Hepatocyte (in vitro differentiated cells): ENCODE measurements around the gene CHID1. TPM values are rescaled to one million over a fixed set of nuclear protein-coding genes. Genes with fewer than 3 reads are reported as not detected.

Experiments
- DNase-seq: peaks from one replicate; pipeline ENCODE4 v3.0.0-alpha.2; 2016; ENCODE audit warnings: low spot score
- H2AFZ ChIP-seq: fragments of 200-600 bp; sonication (generic); 2 replicates; pipeline ENCODE4 v1.6.0; 2016; ENCODE audit warnings: antibody characterized with exemption, mild to moderate bottlenecking
- H3K27ac ChIP-seq: fragments of 200-600 bp; sonication (generic); 2 replicates; pipeline ENCODE4 v1.5.1; 2016; ENCODE audit warnings: mild to moderate bottlenecking
- H3K27me3 ChIP-seq: fragments of 200-600 bp; sonication (generic); 2 replicates; pipeline ENCODE4 v1.6.1; 2016
- H3K36me3 ChIP-seq: fragments of 200-600 bp; sonication (generic); replicated peaks from 2 replicates; pipeline ENCODE4 v1.5.1; 2016; ENCODE audit warnings: low read depth; ENCODE audit not compliant: insufficient read depth
- H3K4me1 ChIP-seq: fragments of 200-600 bp; sonication (generic); 2 replicates; pipeline ENCODE4 v1.5.1; 2016; ENCODE audit warnings: mild to moderate bottlenecking, moderate library complexity; ENCODE audit not compliant: insufficient read depth
- H3K4me2 ChIP-seq: fragments of 200-600 bp; sonication (generic); 2 replicates; pipeline ENCODE4 v1.6.0; 2016
- H3K4me3 ChIP-seq: fragments of 200-600 bp; sonication (generic); 2 replicates; pipeline ENCODE4 v1.5.1; 2016; ENCODE audit warnings: mild to moderate bottlenecking
- H3K79me2 ChIP-seq: fragments of 200-600 bp; sonication (generic); 2 replicates; pipeline ENCODE4 v1.6.0; 2017; ENCODE audit warnings: mild to moderate bottlenecking
- H3K9me2 ChIP-seq: fragments of 200-600 bp; sonication (generic); replicated peaks from 2 replicates; pipeline ENCODE4 v1.6.0; 2017; ENCODE audit warnings: mild to moderate bottlenecking; ENCODE audit not compliant: insufficient read depth
- H3K9me3 ChIP-seq: fragments of 200-600 bp; sonication (generic); 2 replicates; pipeline ENCODE4 v1.5.1; 2016; ENCODE audit warnings: low read depth, mild to moderate bottlenecking
- H4K20me1 ChIP-seq: fragments of 200-600 bp; sonication (generic); 2 replicates; pipeline ENCODE4 v1.6.0; 2016; ENCODE audit warnings: mild to moderate bottlenecking; ENCODE audit not compliant: insufficient read depth, poor library complexity, severe bottlenecking
- EZH2 ChIP-seq: fragments of 200-600 bp; sonication (generic); IDR thresholded peaks from 2 replicates; pipeline ENCODE4 v1.6.1; 2016; ENCODE audit warnings: antibody characterized with exemption, mild to moderate bottlenecking, borderline replicate concordance
- EZH2phosphoT487 ChIP-seq: fragments of 200-600 bp; sonication (generic); IDR thresholded peaks from one replicate; pipeline ENCODE4 v1.6.1; 2018; ENCODE audit warnings: antibody characterized with exemption, mild to moderate bottlenecking, low read depth, moderate library complexity; ENCODE audit not compliant: unreplicated experiment, severe bottlenecking
- WGBS: methylation state at CpG from one replicate; pipeline ENCODE4 v1.1.6; 2016; ENCODE audit warnings: low lambda C conversion rate; ENCODE audit errors: missing lambda C conversion rate; 5-methylcytosine and 5-hydroxymethylcytosine counted together
- polyA plus RNA-seq: library from polyadenylated mRNA; unstranded; fragments of >200 nt; fragmentation: Nextera tagmentation; extraction: Ambion mirVana; gene quantifications from 2 replicates; pipeline ENCODE4 v1.2.1, GENCODE V29; 2016
- total RNA-seq: library from RNA; depleted of rRNA; stranded (reverse); fragments of >200 nt; gene quantifications from 2 replicates; pipeline ENCODE4 v1.2.3, GENCODE V29; 2014
- TF ChIP-seq, protein P1 (sequence below): fragments of 200-600 bp; sonication (generic); IDR thresholded peaks from 2 replicates; pipeline ENCODE4 v1.5.1; 2016; ENCODE audit warnings: antibody characterized with exemption, mild to moderate bottlenecking; ENCODE audit not compliant: poor library complexity

Gene CHID1
- total and polyA plus RNA-seq, 2 experiments from 2014 or later = 92.4 to 155 TPM

DNA sequence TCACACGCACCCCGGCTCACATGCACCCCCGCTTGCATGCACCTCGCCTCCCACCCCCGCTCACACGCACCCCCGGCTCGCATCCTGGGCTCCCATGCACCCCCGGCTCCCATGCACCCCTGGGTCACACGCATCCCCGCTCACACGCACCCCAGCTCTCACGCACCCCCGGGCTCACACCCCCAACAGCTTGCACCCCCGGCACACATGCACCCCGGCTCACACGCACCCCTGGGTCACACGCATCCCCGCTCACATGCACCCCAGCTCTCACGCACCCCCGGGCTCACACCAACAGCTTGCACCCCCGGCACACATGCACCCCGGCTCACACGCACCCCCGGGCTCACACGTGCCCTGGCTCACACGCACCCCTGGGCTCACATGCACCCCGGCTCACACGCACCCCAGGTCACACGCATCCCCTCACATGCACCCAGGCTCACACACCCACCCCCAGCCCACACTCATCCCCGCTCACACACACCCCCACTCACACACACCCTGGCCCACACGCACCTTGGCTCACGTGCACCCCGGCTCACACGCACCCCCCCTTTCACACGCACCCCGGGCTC, 51.8 kb downstream of the CHID1 start:
- H3K9me2 ChIP-seq = no peaks in the 10 kb centered on the region
- no peaks in the 10 kb centered on the region for H3K9me3 ChIP-seq
- no peaks in the 10 kb centered on the region for H3K36me3 ChIP-seq
- no peaks in the 10 kb centered on the region for H3K79me2 ChIP-seq
- no peaks in the 10 kb centered on the region for H3K27me3 ChIP-seq
- no peak overlapping the region for H3K4me2 ChIP-seq
- no peak overlapping the region for H2AFZ ChIP-seq
- H4K20me1 ChIP-seq = no peaks in the 10 kb centered on the region
- TF ChIP-seq EZH2phosphoT487 = no peak
- TF ChIP-seq, protein P1, sequence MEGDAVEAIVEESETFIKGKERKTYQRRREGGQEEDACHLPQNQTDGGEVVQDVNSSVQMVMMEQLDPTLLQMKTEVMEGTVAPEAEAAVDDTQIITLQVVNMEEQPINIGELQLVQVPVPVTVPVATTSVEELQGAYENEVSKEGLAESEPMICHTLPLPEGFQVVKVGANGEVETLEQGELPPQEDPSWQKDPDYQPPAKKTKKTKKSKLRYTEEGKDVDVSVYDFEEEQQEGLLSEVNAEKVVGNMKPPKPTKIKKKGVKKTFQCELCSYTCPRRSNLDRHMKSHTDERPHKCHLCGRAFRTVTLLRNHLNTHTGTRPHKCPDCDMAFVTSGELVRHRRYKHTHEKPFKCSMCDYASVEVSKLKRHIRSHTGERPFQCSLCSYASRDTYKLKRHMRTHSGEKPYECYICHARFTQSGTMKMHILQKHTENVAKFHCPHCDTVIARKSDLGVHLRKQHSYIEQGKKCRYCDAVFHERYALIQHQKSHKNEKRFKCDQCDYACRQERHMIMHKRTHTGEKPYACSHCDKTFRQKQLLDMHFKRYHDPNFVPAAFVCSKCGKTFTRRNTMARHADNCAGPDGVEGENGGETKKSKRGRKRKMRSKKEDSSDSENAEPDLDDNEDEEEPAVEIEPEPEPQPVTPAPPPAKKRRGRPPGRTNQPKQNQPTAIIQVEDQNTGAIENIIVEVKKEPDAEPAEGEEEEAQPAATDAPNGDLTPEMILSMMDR = no peak
- DNase-seq = no peak
- H3K4me3 ChIP-seq = no peak overlapping the region
- 100% methylated on average over 2 of the region's 37 CpGs for WGBS
- H3K27ac ChIP-seq = no peak overlapping the region
- peaks cover 31% of the 10 kb centered on the region for H3K4me1 ChIP-seq

DNA sequence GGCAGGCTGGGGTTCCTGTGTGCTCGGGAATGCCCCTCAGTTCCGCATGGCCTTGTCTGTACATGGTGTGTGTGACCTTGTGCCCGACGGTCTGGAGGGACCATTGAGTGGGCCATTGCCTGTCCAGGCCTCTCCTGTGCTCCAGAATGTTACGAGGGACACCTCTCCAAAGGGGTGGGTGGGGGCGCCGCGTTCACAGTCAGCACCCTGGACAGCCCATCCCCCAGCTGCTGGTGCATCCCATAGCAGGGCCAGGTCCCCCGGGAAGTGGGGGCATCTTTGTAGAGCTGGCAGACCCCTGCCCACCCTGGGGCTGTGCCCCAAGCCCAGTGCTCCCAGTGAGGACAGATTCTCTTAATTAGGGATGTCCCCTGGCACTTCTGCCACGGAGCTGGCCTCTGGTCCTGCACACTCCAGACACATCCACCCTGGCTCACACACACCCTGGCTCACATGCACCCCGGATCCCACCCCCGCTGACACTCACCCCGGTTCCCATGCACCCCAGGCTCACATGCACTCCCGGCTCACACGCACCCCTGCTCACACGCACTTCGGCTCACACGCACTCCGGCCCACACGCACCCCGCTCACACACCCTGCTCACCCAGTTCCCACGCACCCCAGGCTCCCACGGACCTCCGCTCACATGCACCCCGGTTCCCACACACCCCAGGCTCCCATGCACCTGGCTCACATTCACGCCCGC, 52.4 kb downstream of the CHID1 start:
- H3K27ac ChIP-seq = no peak overlapping the region
- no peak overlapping the region for H3K4me3 ChIP-seq
- no peaks in the 10 kb centered on the region for H4K20me1 ChIP-seq
- no peak overlapping the region for H3K4me2 ChIP-seq
- H3K79me2 ChIP-seq = no peaks in the 10 kb centered on the region
- no peaks in the 10 kb centered on the region for H3K9me2 ChIP-seq
- no peak for TF ChIP-seq EZH2
- no peak for TF ChIP-seq EZH2phosphoT487
- TF ChIP-seq, protein P1 = no peak
- H3K9me3 ChIP-seq = no peaks in the 10 kb centered on the region
- H3K4me1 ChIP-seq = peaks cover 25% of the 10 kb centered on the region
- H3K36me3 ChIP-seq = no peaks in the 10 kb centered on the region
- no peaks in the 10 kb centered on the region for H3K27me3 ChIP-seq
- no peak for DNase-seq
- no peak overlapping the region for H2AFZ ChIP-seq
- WGBS = 92% methylated on average over 18 of the region's 27 CpGs

DNA sequence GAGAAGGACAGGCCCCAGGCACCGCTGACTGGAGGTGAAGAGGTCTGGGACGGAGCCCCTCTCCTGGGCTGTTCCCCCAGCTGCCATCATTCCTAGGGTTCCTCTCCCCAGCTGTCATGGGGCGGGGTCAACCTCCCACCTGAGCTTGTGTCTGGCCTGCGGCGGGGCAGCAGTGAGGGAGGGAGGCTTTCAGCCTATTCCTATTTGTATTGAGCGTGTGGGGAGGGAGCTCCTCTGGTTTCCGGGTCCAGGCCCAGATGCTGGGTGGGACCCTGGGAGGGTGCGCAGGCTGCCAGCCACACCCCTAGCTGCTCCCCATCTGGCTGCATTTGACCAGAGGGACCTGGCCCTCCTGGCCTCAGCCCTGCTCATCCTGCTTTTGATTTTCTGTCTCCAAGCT, 54.2 kb downstream of the CHID1 start:
- 91% methylated on average over 6 of the region's 8 CpGs for WGBS
- no peak overlapping the region for H2AFZ ChIP-seq
- H3K4me2 ChIP-seq = no peak overlapping the region
- peaks cover under 1% of the 10 kb centered on the region for H4K20me1 ChIP-seq
- H3K4me3 ChIP-seq = no peak overlapping the region
- no peak for DNase-seq
- H3K9me3 ChIP-seq = no peaks in the 10 kb centered on the region
- no peaks in the 10 kb centered on the region for H3K27me3 ChIP-seq
- no peaks in the 10 kb centered on the region for H3K79me2 ChIP-seq
- H3K4me1 ChIP-seq = peaks cover 10% of the 10 kb centered on the region
- H3K36me3 ChIP-seq = no peaks in the 10 kb centered on the region
- H3K9me2 ChIP-seq = no peaks in the 10 kb centered on the region
- TF ChIP-seq EZH2 (no peak), EZH2phosphoT487 (no peak)
- TF ChIP-seq, protein P1 = no peak
- no peak overlapping the region for H3K27ac ChIP-seq
